OCI-LY1 (cell line): ENCODE measurements around the gene ZSCAN2.

Experiments
- H2AFZ ChIP-seq: fragments of 200-600 bp; sonication (generic), shearing (Covaris generic); 2 replicates; pipeline ENCODE4 v1.6.0; 2014; ENCODE audit warnings: antibody characterized with exemption, mild to moderate bottlenecking, low read length
- H3F3A ChIP-seq: fragments of 200-600 bp; sonication (generic), shearing (Covaris generic); 2 replicates; pipeline ENCODE4 v1.6.0; 2014; ENCODE audit warnings: mild to moderate bottlenecking, antibody characterized with exemption, low read length, moderate library complexity; ENCODE audit not compliant: insufficient read depth
- H3K27ac ChIP-seq: fragments of 200-600 bp; sonication (generic); 2 replicates; pipeline ENCODE4 v1.5.1; 2014; ENCODE audit warnings: low read length, mixed run types, mild to moderate bottlenecking, low read depth; ENCODE audit not compliant: poor library complexity, severe bottlenecking
- H3K27me3 ChIP-seq: fragments of 200-600 bp; sonication (generic); 2 replicates; pipeline ENCODE4 v1.6.0; 2014; ENCODE audit warnings: antibody characterized with exemption, mild to moderate bottlenecking, low read length, moderate library complexity; ENCODE audit not compliant: insufficient read depth
- H3K36me3 ChIP-seq: fragments of 200-600 bp; sonication (generic); 2 replicates; pipeline ENCODE4 v1.6.1; 2014; ENCODE audit warnings: mild to moderate bottlenecking, antibody characterized with exemption, low read length, moderate library complexity, mixed read lengths; ENCODE audit not compliant: insufficient read depth
- H3K4me1 ChIP-seq: fragments of 200-600 bp; sonication (generic); 2 replicates; pipeline ENCODE4 v1.5.1; 2014; ENCODE audit warnings: mild to moderate bottlenecking, low read length, moderate library complexity; ENCODE audit not compliant: insufficient read depth, severe bottlenecking
- H3K4me2 ChIP-seq: fragments of 200-600 bp; sonication (generic), shearing (Covaris generic); 2 replicates; pipeline ENCODE4 v1.6.1; 2014; ENCODE audit warnings: low read length
- H3K4me3 ChIP-seq: fragments of 200-600 bp; sonication (generic); 2 replicates; pipeline ENCODE4 v1.5.1; 2014; ENCODE audit warnings: low read length, low read depth, mild to moderate bottlenecking, mixed read lengths; ENCODE audit not compliant: poor library complexity, severe bottlenecking
- H3K79me2 ChIP-seq: fragments of 200-600 bp; shearing (Covaris generic); 2 replicates; pipeline ENCODE4 v1.6.1; 2016; ENCODE audit warnings: mixed run types, low read length, mixed read lengths; ENCODE audit not compliant: insufficient read depth
- H3K9ac ChIP-seq: fragments of 200-600 bp; sonication (generic), shearing (Covaris generic); 2 replicates; pipeline ENCODE4 v1.6.1; 2014; ENCODE audit warnings: mild to moderate bottlenecking, low read length, mixed read lengths
- H3K9me2 ChIP-seq: fragments of 200-600 bp; sonication (generic), shearing (Covaris generic); 2 replicates; pipeline ENCODE4 v1.6.1; 2014; ENCODE audit warnings: low read depth, mild to moderate bottlenecking, low read length, mixed read lengths
- H3K9me3 ChIP-seq: fragments of 200-600 bp; shearing (Covaris generic); 2 replicates; pipeline ENCODE4 v1.6.1; 2014; ENCODE audit warnings: low read length, mixed read lengths
- H4K20me1 ChIP-seq: fragments of 200-600 bp; sonication (generic), shearing (Covaris generic); 2 replicates; pipeline ENCODE4 v1.6.0; 2016; ENCODE audit warnings: mild to moderate bottlenecking, low read length; ENCODE audit not compliant: insufficient read depth
- CTCF ChIP-seq: fragments of 200-600 bp; sonication (generic), shearing (Covaris generic); IDR thresholded peaks from 2 replicates; pipeline ENCODE4 v1.5.1; 2017; ENCODE audit warnings: mild to moderate bottlenecking, antibody characterized with exemption, low read length, moderate library complexity, mixed read lengths
- EZH2 ChIP-seq: fragments of 200-600 bp; sonication (generic), shearing (Covaris generic); IDR thresholded peaks from 2 replicates; pipeline ENCODE4 v1.8.0; 2017; ENCODE audit warnings: borderline replicate concordance, mixed run types, mild to moderate bottlenecking, antibody characterized with exemption, low read length, moderate library complexity, mixed read lengths

The ZSCAN2 gene

GRCh38 chr15:84594617-84595290, 6.1 kb upstream of the ZSCAN2 start:
- TF ChIP-seq EZH2 = no peak
- no peak for TF ChIP-seq CTCF
- no peak overlapping the region for H3K4me3 ChIP-seq
- no peaks in the 10 kb centered on the region for H3F3A ChIP-seq
- H3K9me3 ChIP-seq = no peaks in the 10 kb centered on the region
- no peaks in the 10 kb centered on the region for H4K20me1 ChIP-seq
- H3K4me1 ChIP-seq = peaks cover 22% of the 10 kb centered on the region
- no peaks in the 10 kb centered on the region for H3K79me2 ChIP-seq
- no peak overlapping the region for H3K27ac ChIP-seq
- no peaks in the 10 kb centered on the region; the same call in 1 of the 2 replicates for H3K36me3 ChIP-seq
- H3K4me2 ChIP-seq = no peak overlapping the region
- H2AFZ ChIP-seq = no peak overlapping the region
- no peaks in the 10 kb centered on the region for H3K27me3 ChIP-seq
- no peak overlapping the region for H3K9ac ChIP-seq
- no peaks in the 10 kb centered on the region for H3K9me2 ChIP-seq

DNA sequence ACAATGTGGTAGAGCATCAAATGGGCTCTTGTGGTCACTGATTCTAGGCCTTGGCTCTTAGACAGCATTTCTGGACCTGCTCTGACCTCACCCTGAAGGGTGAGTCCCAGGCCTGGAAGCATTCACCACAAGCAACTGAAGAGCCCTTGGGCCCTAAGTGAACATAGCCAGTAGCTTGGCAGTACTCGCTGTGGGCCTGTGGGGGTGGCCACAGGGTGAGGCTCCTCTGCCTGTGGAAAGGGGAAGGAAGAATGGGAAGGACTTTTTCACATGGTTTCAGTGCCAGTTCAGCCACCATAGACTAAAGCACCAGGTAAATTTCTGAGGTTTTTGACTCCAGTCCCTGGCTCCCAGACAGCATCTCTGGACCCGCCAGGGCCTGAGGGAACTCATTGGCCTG, 5.1 kb upstream of the ZSCAN2 start:
- no peaks in the 10 kb centered on the region for H3F3A ChIP-seq
- no peak overlapping the region for H3K4me2 ChIP-seq
- no peaks in the 10 kb centered on the region for H3K27me3 ChIP-seq
- no peak for TF ChIP-seq CTCF
- peaks cover 25% of the 10 kb centered on the region for H3K4me1 ChIP-seq
- H4K20me1 ChIP-seq = no peaks in the 10 kb centered on the region
- no peak overlapping the region for H3K9ac ChIP-seq
- no peaks in the 10 kb centered on the region for H3K9me2 ChIP-seq
- H3K9me3 ChIP-seq = no peaks in the 10 kb centered on the region
- no peak overlapping the region for H3K27ac ChIP-seq
- no peaks in the 10 kb centered on the region for H3K79me2 ChIP-seq
- no peak overlapping the region for H3K4me3 ChIP-seq
- H2AFZ ChIP-seq = no peak overlapping the region
- no peaks in the 10 kb centered on the region; the same call in 1 of the 2 replicates for H3K36me3 ChIP-seq

DNA sequence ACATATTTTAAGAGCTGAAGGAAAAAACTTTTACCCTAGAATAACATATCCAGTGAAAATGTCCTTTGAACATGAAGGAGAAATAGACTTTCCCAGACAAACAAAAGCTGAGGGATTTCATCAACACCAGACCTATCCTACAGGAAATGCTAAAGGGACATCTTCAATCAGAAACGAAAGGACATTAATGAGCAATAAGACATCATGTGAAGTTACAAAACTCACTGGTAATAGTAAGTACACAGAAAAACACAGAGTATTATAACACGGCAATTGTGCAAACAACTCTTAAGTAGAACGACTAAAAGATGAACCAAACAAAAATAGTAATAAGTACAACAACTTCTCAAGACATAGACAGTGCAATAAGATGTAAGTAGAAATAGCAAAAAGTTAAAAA, 3.5 kb upstream of the ZSCAN2 start:
- H3F3A ChIP-seq = no peaks in the 10 kb centered on the region
- peaks cover 35% of the 10 kb centered on the region for H3K4me1 ChIP-seq

More for the DNA sequence above, 3.5 kb upstream of the ZSCAN2 start:
- no peaks in the 10 kb centered on the region for H4K20me1 ChIP-seq
- H3K27me3 ChIP-seq = no peaks in the 10 kb centered on the region
- no peaks in the 10 kb centered on the region for H3K9me2 ChIP-seq
- H3K79me2 ChIP-seq = peaks cover 5% of the 10 kb centered on the region; the same call in 1 of the 2 replicates
- TF ChIP-seq CTCF = no peak
- TF ChIP-seq EZH2 = no peak
- no peaks in the 10 kb centered on the region for H3K9me3 ChIP-seq
- no peak overlapping the region for H2AFZ ChIP-seq
- H3K9ac ChIP-seq = no peak overlapping the region
- H3K36me3 ChIP-seq = no peaks in the 10 kb centered on the region; the same call in 1 of the 2 replicates
- peak overlapping the region; percentile 95 for H3K27ac ChIP-seq
- no peak overlapping the region for H3K4me3 ChIP-seq
- H3K4me2 ChIP-seq = no peak overlapping the region
